ENCODE data around the gene LETM1.

DNA sequence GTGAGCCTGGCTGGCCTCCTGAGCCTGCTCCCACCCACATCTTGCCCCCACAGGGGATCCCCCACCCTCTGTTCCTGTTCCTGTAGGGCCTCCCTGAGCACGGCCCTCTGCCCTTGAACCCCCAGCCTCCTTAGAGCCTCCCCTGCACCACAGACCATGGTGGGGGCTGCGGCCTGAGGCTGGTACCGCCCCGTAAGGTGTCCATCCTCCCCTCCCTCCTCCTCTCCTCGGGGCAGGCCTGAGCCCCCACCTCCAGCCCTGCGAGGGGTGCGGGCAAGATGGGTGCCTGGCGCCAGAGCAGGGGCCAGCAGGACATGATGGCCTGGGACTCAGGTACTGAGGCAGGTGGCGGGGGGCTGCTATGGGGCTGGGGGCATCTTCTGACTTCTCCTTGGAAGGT, 91.3 kb downstream of the LETM1 start:
- TF ChIP-seq, protein P1, sequence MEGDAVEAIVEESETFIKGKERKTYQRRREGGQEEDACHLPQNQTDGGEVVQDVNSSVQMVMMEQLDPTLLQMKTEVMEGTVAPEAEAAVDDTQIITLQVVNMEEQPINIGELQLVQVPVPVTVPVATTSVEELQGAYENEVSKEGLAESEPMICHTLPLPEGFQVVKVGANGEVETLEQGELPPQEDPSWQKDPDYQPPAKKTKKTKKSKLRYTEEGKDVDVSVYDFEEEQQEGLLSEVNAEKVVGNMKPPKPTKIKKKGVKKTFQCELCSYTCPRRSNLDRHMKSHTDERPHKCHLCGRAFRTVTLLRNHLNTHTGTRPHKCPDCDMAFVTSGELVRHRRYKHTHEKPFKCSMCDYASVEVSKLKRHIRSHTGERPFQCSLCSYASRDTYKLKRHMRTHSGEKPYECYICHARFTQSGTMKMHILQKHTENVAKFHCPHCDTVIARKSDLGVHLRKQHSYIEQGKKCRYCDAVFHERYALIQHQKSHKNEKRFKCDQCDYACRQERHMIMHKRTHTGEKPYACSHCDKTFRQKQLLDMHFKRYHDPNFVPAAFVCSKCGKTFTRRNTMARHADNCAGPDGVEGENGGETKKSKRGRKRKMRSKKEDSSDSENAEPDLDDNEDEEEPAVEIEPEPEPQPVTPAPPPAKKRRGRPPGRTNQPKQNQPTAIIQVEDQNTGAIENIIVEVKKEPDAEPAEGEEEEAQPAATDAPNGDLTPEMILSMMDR (conservative IDR thresholded peaks at IDR 0.05; ENCODE audit: low read length), result no peak
- no peak for TF ChIP-seq EZH2phosphoT487 (IDR thresholded peaks at IDR 0.05; ENCODE audit: borderline replicate concordance, low read depth, low read length)

Measured in OCI-LY7 (cell line).